Measurements from ENCODE around the gene MYO10. TPM values are rescaled to one million over a fixed set of nuclear protein-coding genes. Genes with fewer than 3 reads are reported as not detected.
A peak's percentile ranks its signal among the peaks of the same experiment; 100 is the strongest.

MYO10 gene
- total RNA-seq, 1 donor from 2014 or later = 80.2 TPM

GRCh38 chr5:16615741-16616535 is 320.1 kb downstream of the MYO10 start:
- Mint-ChIP-seq H3K36me3 (ENCODE audit: low read depth, unreplicated experiment) (no peaks in the 10 kb centered on the region), H3K9me3 (ENCODE audit: unreplicated experiment) (no peaks in the 10 kb centered on the region), H3K4me3 (ENCODE audit: unreplicated experiment) (peak overlapping the region; percentile 84), H3K27me3 (ENCODE audit: low read depth, unreplicated experiment) (peaks cover 15% of the 10 kb centered on the region), H3K27ac (ENCODE audit: unreplicated experiment) (no peak overlapping the region), H3K4me1 (ENCODE audit: low read depth, unreplicated experiment) (no peaks in the 10 kb centered on the region)
- Histone ChIP-seq H3K4me3 (ENCODE audit: insufficient read depth, low read depth, low read length) (peak overlapping the region; percentile 67), H3K4me1 (ENCODE audit: insufficient read depth, low read length) (no peaks in the 10 kb centered on the region), H3K9me3 (ENCODE audit: insufficient read depth, low read depth, low read length) (no peaks in the 10 kb centered on the region), H3K9ac (ENCODE audit: low read length) (peak overlapping the region; percentile 65), H2AFZ (ENCODE audit: low read depth, low read length) (peak overlapping the region; percentile 84), H4K20me1 (ENCODE audit: insufficient read depth, low read length) (no peaks in the 10 kb centered on the region), H3K36me3 (ENCODE audit: insufficient read depth, low read length) (no peaks in the 10 kb centered on the region), H3K4me2 (ENCODE audit: low read length) (peak overlapping the region; percentile 88), H3K27me3 (ENCODE audit: insufficient read depth, low read length) (peaks cover 14% of the 10 kb centered on the region), H3K79me2 (ENCODE audit: insufficient read depth, low read length) (no peaks in the 10 kb centered on the region), H3K27ac (ENCODE audit: low read depth, low read length) (no peak overlapping the region)
- FAIRE-seq (no peak), DNase-seq (ENCODE audit: low read depth) (no peak)
- TF ChIP-seq EZH2 (IDR thresholded peaks at IDR 0.05; ENCODE audit: insufficient read depth, low read length) (peak; percentile 43), CTCF (IDR thresholded peaks at IDR 0.05; ENCODE audit: insufficient read depth, low read depth, low read length) (no peak)

GRCh38 chr5:16612007-16612406 is 324.1 kb downstream of the MYO10 start:
- H3K27me3 ChIP-seq (ENCODE audit: insufficient read depth, low read length) = peaks cover 7% of the 10 kb centered on the region
- H3K27ac ChIP-seq (ENCODE audit: low read depth, low read length) = no peak overlapping the region
- no peak overlapping the region for H3K9ac ChIP-seq (ENCODE audit: low read length)
- FAIRE-seq = no peak
- H3K4me1 ChIP-seq (ENCODE audit: insufficient read depth, low read length) = no peaks in the 10 kb centered on the region
- no peaks in the 10 kb centered on the region for H3K9me3 ChIP-seq (ENCODE audit: insufficient read depth, low read depth, low read length)
- no peaks in the 10 kb centered on the region for H3K36me3 ChIP-seq (ENCODE audit: insufficient read depth, low read length)
- H4K20me1 ChIP-seq (ENCODE audit: insufficient read depth, low read length) = no peaks in the 10 kb centered on the region
- H3K4me3 ChIP-seq (ENCODE audit: insufficient read depth, low read depth, low read length) = no peak overlapping the region
- Mint-ChIP-seq H3K9me3 (ENCODE audit: unreplicated experiment) (peaks cover under 1% of the 10 kb centered on the region), H3K27ac (ENCODE audit: unreplicated experiment) (no peak overlapping the region), H3K36me3 (ENCODE audit: low read depth, unreplicated experiment) (no peaks in the 10 kb centered on the region), H3K4me1 (ENCODE audit: low read depth, unreplicated experiment) (no peaks in the 10 kb centered on the region), H3K4me3 (ENCODE audit: unreplicated experiment) (no peak overlapping the region), H3K27me3 (ENCODE audit: low read depth, unreplicated experiment) (peaks cover 15% of the 10 kb centered on the region)
- TF ChIP-seq EZH2 (IDR thresholded peaks at IDR 0.05; ENCODE audit: insufficient read depth, low read length) (no peak), CTCF (IDR thresholded peaks at IDR 0.05; ENCODE audit: insufficient read depth, low read depth, low read length) (no peak)
- no peak overlapping the region for H3K4me2 ChIP-seq (ENCODE audit: low read length)
- no peaks in the 10 kb centered on the region for H3K79me2 ChIP-seq (ENCODE audit: insufficient read depth, low read length)
- DNase-seq (ENCODE audit: low read depth) = no peak
- H2AFZ ChIP-seq (ENCODE audit: low read depth, low read length) = no peak overlapping the region
